ENCODE results near the gene SPTBN1. TPM values are rescaled to one million over a fixed set of nuclear protein-coding genes. Genes with fewer than 3 reads are reported as not detected.

Gene SPTBN1
- total and polyA plus RNA-seq, 2 of the 13 experiments (the other 11 are each of a cell fraction or from before 2014, with no cell fraction given): 123 to 299 TPM

- TF ChIP-seq, protein P1, sequence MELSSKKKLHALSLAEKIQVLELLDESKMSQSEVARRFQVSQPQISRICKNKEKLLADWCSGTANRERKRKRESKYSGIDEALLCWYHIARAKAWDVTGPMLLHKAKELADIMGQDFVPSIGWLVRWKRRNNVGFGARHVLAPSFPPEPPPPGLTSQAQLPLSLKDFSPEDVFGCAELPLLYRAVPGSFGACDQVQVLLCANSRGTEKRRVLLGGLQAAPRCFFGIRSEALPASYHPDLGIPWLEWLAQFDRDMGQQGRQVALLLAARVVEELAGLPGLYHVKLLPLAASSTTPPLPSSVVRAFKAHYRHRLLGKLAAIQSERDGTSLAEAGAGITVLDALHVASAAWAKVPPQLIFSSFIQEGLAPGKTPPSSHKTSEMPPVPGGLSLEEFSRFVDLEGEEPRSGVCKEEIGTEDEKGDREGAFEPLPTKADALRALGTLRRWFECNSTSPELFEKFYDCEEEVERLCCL (CRISPR knock-in tag; IDR thresholded peaks at IDR 0.05; ENCODE audit: borderline replicate concordance): no peak
- TF ChIP-seq ZFYVE20 (CRISPR knock-in tag; IDR thresholded peaks at IDR 0.05; ENCODE audit: borderline replicate concordance, low read depth) (no peak), FOSL2 (CRISPR knock-in tag; IDR thresholded peaks at IDR 0.05) (peak; percentile 98), NCOA5 (CRISPR knock-in tag; IDR thresholded peaks at IDR 0.05) (no peak), TBX3 (IDR thresholded peaks at IDR 0.05; ENCODE audit: borderline replicate concordance) (peak; percentile 73; the same call in 1 of the 2 replicates), SIN3A (IDR thresholded peaks at IDR 0.05; ENCODE audit: borderline replicate concordance, low read depth, low read length) (0 out of 2 replicates have a peak, but pooled peaks have one; percentile 71), ATF2 (CRISPR knock-in tag; IDR thresholded peaks at IDR 0.05) (peak; percentile 85; the same call in 1 of the 2 replicates), TBX2 (CRISPR knock-in tag; IDR thresholded peaks at IDR 0.05; ENCODE audit: borderline replicate concordance) (peak; percentile 93), ZNF335 (CRISPR knock-in tag; IDR thresholded peaks at IDR 0.05) (peak; percentile 72), JUND (CRISPR knock-in tag; IDR thresholded peaks at IDR 0.05) (peak; percentile 84), ZNF7 (CRISPR knock-in tag; IDR thresholded peaks at IDR 0.05) (no peak), FOXO1 (CRISPR knock-in tag; IDR thresholded peaks at IDR 0.05) (peak; percentile 88), BORCS8-MEF2B (CRISPR knock-in tag; IDR thresholded peaks at IDR 0.05) (no peak), ZNF3 (CRISPR knock-in tag; IDR thresholded peaks at IDR 0.05) (no peak), ZNF800 (CRISPR knock-in tag; IDR thresholded peaks at IDR 0.05) (peak; percentile 46; the same call in 1 of the 2 replicates), ESRRA (CRISPR knock-in tag; IDR thresholded peaks at IDR 0.05; ENCODE audit: low read depth) (no peak), SNAI1 (CRISPR knock-in tag; IDR thresholded peaks at IDR 0.05; ENCODE audit: borderline replicate concordance) (peak; percentile 24; the same call in 1 of the 2 replicates), JUNB (CRISPR knock-in tag; IDR thresholded peaks at IDR 0.05; ENCODE audit: borderline replicate concordance) (peak; percentile 73; the same call in 1 of the 2 replicates), NFATC3 (CRISPR knock-in tag; IDR thresholded peaks at IDR 0.05) (no peak)
- TF ChIP-seq, protein P2, sequence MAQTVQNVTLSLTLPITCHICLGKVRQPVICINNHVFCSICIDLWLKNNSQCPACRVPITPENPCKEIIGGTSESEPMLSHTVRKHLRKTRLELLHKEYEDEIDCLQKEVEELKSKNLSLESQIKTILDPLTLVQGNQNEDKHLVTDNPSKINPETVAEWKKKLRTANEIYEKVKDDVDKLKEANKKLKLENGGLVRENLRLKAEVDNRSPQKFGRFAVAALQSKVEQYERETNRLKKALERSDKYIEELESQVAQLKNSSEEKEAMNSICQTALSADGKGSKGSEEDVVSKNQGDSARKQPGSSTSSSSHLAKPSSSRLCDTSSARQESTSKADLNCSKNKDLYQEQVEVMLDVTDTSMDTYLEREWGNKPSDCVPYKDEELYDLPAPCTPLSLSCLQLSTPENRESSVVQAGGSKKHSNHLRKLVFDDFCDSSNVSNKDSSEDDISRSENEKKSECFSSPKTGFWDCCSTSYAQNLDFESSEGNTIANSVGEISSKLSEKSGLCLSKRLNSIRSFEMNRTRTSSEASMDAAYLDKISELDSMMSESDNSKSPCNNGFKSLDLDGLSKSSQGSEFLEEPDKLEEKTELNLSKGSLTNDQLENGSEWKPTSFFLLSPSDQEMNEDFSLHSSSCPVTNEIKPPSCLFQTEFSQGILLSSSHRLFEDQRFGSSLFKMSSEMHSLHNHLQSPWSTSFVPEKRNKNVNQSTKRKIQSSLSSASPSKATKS (CRISPR knock-in tag; IDR thresholded peaks at IDR 0.05): no peak
- TF ChIP-seq, protein P3, sequence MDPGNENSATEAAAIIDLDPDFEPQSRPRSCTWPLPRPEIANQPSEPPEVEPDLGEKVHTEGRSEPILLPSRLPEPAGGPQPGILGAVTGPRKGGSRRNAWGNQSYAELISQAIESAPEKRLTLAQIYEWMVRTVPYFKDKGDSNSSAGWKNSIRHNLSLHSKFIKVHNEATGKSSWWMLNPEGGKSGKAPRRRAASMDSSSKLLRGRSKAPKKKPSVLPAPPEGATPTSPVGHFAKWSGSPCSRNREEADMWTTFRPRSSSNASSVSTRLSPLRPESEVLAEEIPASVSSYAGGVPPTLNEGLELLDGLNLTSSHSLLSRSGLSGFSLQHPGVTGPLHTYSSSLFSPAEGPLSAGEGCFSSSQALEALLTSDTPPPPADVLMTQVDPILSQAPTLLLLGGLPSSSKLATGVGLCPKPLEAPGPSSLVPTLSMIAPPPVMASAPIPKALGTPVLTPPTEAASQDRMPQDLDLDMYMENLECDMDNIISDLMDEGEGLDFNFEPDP (CRISPR knock-in tag; conservative IDR thresholded peaks at IDR 0.05): no peak
Measured at GRCh38 chr2:54572262-54572635, 116.1 kb downstream of the SPTBN1 start (continued).
